Calu3 (cell line): Measurements from ENCODE around the gene TLL1. TPM values are rescaled to one million over a fixed set of nuclear protein-coding genes. Genes with fewer than 3 reads are reported as not detected.

ENCODE experiments used
- BruUV-seq: library from RNA; stranded (reverse); fragments of 400-500 nt; replicated peaks from 2 replicates; lab custom pipeline; 2021; lab: Mats Ljungman, UMichigan
- CTCF ChIA-PET: fragments of 300-600 bp; sonication (Branson Sonifier 250); formaldehyde crosslinking; loops from one replicate; lab custom pipeline; 2022; ENCODE audit warnings: antibody characterized with exemption; lab: Charles Lee
- DNase-seq: peaks from one replicate; pipeline ENCODE4 v3.0.0; 2022
- H3K27ac Mint-ChIP-seq: one replicate; pipeline ENCODE4 v1.8.0; 2022; ENCODE audit warnings: mixed read lengths; ENCODE audit not compliant: unreplicated experiment
- H3K27me3 Mint-ChIP-seq: one replicate; pipeline ENCODE4 v1.8.0; 2022; ENCODE audit warnings: mixed read lengths; ENCODE audit not compliant: unreplicated experiment
- H3K36me3 Mint-ChIP-seq: one replicate; pipeline ENCODE4 v1.8.0; 2022; ENCODE audit warnings: mild to moderate bottlenecking, moderate library complexity, mixed read lengths; ENCODE audit not compliant: insufficient read depth, unreplicated experiment
- H3K4me1 Mint-ChIP-seq: one replicate; pipeline ENCODE4 v1.8.0; 2022; ENCODE audit warnings: mild to moderate bottlenecking, low read depth, mixed read lengths; ENCODE audit not compliant: unreplicated experiment
- H3K4me3 Mint-ChIP-seq: one replicate; pipeline ENCODE4 v1.8.0; 2022; ENCODE audit warnings: mild to moderate bottlenecking, low read depth, moderate library complexity, mixed read lengths; ENCODE audit not compliant: unreplicated experiment
- H3K9me3 Mint-ChIP-seq: one replicate; pipeline ENCODE4 v1.8.0; 2022; ENCODE audit warnings: low read depth, mixed read lengths; ENCODE audit not compliant: unreplicated experiment
- intact Hi-C: fragments of 100-400 bp; cut with micrococcal nuclease; formaldehyde crosslinking; loops from one replicate; pipeline ENCODE4 v1.10.0; 2022; ENCODE audit not compliant: unreplicated experiment
- total RNA-seq: library from RNA; stranded (reverse); gene quantifications from 2 replicates; pipeline ENCODE4 v1.2.3, GENCODE V29; 2022
- TF ChIP-seq, protein P1 (sequence below): fragments of 200-600 bp; IDR thresholded peaks from one replicate; pipeline ENCODE4 v1.8.0; 2022; ENCODE audit warnings: antibody characterized with exemption; ENCODE audit not compliant: unreplicated experiment

The TLL1 gene
- total RNA-seq, 1 experiment from 2014 or later: not detected

DNA sequence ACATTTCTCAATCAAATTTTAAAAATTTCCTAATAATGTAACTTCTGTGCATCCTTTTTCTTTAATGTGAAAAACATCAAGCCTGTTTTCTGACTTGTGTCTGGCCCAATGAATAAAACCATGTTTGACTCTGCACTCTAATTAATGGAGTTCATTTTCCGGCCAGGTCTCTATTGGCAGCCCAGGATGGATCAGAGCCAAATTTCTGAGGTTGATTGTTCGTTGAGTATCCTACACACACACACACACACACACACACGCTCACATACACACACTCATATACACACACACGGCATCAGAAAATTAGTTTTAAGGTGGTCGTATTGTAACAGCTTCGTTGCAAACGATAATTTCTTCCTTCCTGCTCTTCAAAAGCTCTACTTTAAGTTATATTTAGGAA, 28.9 kb upstream of the TLL1 start:
- Mint-ChIP-seq H3K27ac (no peak overlapping the region), H3K27me3 (no peaks in the 10 kb centered on the region), H3K4me3 (no peak overlapping the region), H3K9me3 (no peaks in the 10 kb centered on the region), H3K4me1 (peaks cover 6% of the 10 kb centered on the region), H3K36me3 (no peaks in the 10 kb centered on the region)
- TF ChIP-seq, protein P1, sequence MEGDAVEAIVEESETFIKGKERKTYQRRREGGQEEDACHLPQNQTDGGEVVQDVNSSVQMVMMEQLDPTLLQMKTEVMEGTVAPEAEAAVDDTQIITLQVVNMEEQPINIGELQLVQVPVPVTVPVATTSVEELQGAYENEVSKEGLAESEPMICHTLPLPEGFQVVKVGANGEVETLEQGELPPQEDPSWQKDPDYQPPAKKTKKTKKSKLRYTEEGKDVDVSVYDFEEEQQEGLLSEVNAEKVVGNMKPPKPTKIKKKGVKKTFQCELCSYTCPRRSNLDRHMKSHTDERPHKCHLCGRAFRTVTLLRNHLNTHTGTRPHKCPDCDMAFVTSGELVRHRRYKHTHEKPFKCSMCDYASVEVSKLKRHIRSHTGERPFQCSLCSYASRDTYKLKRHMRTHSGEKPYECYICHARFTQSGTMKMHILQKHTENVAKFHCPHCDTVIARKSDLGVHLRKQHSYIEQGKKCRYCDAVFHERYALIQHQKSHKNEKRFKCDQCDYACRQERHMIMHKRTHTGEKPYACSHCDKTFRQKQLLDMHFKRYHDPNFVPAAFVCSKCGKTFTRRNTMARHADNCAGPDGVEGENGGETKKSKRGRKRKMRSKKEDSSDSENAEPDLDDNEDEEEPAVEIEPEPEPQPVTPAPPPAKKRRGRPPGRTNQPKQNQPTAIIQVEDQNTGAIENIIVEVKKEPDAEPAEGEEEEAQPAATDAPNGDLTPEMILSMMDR: no peak
- intact Hi-C loops: loop anchor here (10.0 kb wide), 1 partner anchor 269 kb away; no protein-coding TSS in a partner anchor
- DNase-seq: no peak
- CTCF ChIA-PET: no interaction called here
- no TSS peak for BruUV-seq

DNA sequence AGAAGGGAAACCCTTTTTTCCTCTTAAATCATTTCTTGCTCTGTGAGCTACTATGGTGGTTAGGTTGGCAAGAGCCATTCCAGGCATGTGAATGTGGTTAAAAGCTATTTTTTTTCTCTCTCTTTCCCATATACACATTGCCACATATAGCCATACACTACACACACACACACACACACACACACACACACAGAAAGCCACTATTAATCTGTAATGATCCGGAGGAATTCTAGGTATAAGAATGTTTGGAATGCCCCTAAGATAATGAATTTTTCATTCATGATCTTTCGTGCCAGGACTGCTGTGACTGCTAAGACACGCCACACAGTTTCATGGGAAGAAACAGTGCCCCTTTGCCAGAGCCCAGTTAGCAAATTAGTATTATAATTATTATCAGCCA, 21.8 kb upstream of the TLL1 start:
- Mint-ChIP-seq H3K27ac (no peak overlapping the region), H3K4me1 (no peaks in the 10 kb centered on the region), H3K27me3 (no peaks in the 10 kb centered on the region), H3K36me3 (no peaks in the 10 kb centered on the region), H3K4me3 (no peak overlapping the region), H3K9me3 (no peaks in the 10 kb centered on the region)
- intact Hi-C loops: no loop called here
- TF ChIP-seq, protein P1: no peak
- BruUV-seq: no TSS peak
- CTCF ChIA-PET: no interaction called here
- DNase-seq: no peak

DNA sequence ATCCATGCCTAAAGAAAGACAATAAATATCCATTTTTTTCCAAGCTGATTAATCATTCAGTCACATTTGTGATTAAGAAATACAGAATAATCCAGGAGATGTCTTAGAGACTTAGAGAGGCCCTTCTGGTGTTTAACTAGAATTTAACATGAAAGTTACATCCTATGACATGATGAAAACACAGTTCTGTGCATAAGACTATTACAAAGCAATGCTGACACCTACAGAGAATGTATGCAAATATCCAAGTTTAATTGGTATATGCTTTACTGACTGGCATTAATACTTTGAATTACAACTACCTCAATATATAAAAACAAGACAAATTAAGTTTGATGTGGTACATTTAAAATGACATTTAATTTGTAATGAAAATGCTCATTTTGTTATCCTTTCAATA, 17.8 kb upstream of the TLL1 start:
- TF ChIP-seq, protein P1: no peak
- no peak overlapping the region for H3K4me3 Mint-ChIP-seq
- H3K9me3 Mint-ChIP-seq: no peaks in the 10 kb centered on the region
- intact Hi-C loops: no loop called here
- CTCF ChIA-PET: no interaction called here
- H3K4me1 Mint-ChIP-seq: no peaks in the 10 kb centered on the region
- no peak for DNase-seq
- no peak overlapping the region for H3K27ac Mint-ChIP-seq
- no TSS peak for BruUV-seq
- no peaks in the 10 kb centered on the region for H3K36me3 Mint-ChIP-seq
- no peaks in the 10 kb centered on the region for H3K27me3 Mint-ChIP-seq

DNA sequence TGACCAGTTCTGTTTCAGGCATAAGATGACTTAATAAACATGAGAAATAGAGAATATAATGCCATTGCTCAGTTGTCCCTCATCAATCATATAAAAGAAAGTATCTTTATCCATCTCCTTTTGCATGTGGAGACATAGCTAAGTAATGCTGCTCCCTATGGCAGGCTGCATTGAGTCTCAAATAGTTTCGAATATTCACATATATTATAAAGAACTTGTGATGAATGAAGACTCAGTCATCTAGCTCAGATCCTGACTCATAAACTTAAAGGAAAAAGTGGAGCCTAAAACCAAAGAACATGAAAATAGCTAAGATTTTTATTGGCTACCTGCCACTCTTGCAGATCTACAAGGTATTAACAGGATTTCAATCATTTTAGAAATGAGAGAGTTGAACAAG, 11.7 kb upstream of the TLL1 start:
- CTCF ChIA-PET: no interaction called here
- no peaks in the 10 kb centered on the region for H3K4me1 Mint-ChIP-seq
- no peaks in the 10 kb centered on the region for H3K27me3 Mint-ChIP-seq
- H3K4me3 Mint-ChIP-seq: no peak overlapping the region
- BruUV-seq: no TSS peak
- no peaks in the 10 kb centered on the region for H3K9me3 Mint-ChIP-seq
- intact Hi-C loops: loop anchor here (5.0 kb wide), 1 partner anchor 231 kb away; no protein-coding TSS in a partner anchor
- H3K36me3 Mint-ChIP-seq: no peaks in the 10 kb centered on the region
- H3K27ac Mint-ChIP-seq: no peak overlapping the region
- TF ChIP-seq, protein P1: no peak
- no peak for DNase-seq
